HG02678 (cell line): Measurements from ENCODE around the gene PPM1K.

Experiments
- ATAC-seq: cut with Tn5 transposase; IDR thresholded peaks from one replicate; pipeline ENCODE4 v1.9.1; 2021; ENCODE audit warnings: mild to moderate bottlenecking, moderate library complexity; ENCODE audit not compliant: unreplicated experiment

Gene PPM1K

DNA sequence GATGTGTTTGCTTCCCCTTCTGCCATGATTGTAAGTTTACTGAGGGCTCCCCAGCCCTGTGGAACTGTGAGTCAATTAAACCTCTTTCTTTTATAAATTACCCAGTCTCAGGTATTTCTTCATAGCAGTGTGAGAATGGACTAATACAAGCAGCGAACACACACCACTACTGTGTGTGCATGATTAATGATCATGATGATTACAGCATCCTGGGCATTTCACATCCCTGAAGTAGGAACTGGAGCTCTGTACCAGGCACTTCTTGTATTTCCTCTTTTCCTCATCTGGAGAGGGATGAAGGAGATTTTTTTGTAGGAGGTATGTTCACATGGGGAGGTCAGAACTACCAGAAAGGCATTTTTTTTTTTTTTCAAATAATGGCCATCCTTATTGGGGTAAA lies 60.8 kb downstream of the PPM1K start:
- ATAC-seq, result no peak

DNA sequence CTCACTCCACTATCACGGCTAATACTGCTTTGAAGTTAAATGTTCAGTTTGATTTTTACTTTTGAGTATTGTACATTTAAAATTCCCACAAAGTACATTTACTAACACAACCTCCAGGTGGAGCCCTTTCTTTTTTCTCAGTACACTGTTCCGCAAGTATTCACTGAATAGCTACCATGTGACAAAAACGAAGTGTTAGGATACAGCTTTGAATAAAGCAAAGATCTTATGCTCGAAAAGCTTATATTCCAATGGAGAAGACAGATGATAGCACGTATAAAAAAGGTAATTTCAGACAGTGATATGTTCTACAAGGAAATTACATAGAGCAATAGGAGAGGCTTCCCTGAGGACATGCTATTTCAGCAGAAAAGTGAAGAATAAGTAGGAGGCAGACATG lies 65.3 kb downstream of the PPM1K start:
- ATAC-seq, result peak; percentile 76

DNA sequence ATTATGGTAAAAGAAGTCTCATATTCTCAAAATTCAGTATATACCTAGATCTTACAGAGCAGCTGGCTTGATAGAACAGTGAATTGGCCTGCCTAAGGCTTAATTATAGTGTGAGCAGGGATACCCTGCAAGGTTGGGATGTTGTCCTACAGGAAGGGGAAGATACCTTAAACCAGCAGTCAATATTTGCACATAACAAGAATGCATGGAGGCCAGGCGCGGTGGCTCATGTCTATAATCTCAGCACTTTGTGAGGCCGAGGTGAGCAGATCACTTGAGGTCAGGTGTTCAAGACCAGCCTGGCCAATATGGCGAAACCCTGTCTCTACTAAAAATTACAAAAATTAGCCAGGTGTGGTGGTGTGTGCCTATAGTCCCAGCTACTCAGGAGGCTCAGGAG lies 67.2 kb downstream of the PPM1K start:
- ATAC-seq, result no peak

DNA sequence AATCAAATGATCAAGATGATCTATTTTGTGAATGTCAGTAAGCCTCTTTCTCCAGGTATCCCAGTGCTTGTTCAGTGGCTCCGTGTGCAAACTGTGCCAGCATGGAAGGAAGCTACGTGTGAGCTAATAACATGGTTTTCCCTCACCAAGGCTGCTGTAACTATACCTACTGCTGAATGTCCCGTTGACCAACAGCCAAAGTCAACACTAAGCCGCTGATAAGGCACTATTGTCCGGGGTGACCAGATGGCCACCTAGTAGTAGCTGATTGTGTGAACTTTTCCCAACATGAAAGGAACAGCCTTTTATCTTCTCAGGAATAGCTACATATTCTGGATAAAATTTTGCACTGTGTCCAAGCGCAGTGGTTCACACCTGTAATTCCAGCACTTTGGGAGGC lies 68.0 kb downstream of the PPM1K start:
- no peak for ATAC-seq

DNA sequence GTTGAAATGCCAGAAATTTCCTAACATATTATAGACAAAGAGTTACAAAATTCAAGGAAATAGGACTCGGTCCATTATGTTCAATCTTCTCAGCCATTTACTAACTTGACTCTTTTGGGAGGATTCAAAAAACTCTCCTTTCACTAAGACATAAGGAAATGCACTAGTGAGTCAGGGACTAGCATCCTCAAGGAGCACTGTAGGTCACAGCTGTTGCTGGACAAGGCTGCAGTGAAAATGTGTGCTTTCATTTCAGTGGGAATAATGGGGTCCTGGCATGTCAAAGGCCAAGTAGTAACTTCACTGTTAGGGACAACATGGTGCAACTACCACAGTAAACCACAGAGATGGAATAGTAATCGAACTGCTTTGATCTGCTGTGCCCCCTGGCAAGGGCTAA lies 69.0 kb downstream of the PPM1K start:
- no peak for ATAC-seq

DNA sequence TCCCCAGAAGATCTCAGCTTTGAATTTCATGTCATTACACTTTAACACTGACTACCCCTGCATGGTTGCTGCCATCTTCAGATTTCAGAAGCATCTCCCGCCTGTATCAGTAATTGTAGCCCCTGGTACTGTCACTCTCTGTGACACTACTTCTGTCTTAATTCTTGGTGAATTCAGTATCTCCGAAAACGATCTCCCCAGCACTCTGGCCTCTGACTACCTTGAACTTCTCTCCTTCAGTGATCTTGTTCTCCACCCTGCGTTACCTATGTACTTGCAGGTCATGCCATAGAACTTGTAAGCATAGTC lies 72.2 kb downstream of the PPM1K start:
- peak; percentile 18 for ATAC-seq

DNA sequence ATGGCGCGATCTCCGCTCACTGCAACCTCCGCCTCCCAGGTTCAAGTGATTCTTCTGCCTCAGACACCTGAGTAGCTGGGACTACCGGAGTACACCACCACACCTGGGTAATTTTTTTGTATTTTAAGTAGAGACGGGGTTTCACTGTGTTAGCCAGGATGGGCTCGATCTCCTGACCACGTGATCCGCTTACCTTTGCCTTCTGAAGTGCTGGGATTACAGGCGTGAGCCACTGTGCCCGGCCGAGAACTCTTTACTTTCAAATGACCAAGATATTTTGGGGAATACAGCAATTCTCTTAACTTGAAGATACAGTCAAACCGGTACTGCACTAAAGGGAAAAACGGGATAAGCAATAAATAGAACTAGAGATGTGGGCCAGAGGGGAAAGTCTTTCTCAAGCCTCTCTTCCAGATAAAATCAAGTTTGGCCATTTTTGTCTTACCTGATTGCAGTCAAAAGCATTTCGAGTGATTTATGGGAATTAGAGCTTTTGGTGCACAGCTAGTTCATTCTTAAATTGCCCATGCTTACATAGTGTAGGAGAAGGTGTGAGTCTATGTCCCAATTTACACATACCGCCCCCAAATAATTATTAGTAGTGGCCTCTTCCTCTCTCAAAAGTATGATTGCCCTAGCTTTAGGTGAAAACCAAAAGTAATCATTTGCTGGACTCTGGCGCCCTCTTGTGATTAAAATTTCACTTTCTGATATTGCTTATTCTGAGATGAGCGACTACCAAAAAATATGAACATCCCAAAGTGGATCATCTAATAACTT lies 72.7 kb downstream of the PPM1K start:
- ATAC-seq, result peak; percentile 66

DNA sequence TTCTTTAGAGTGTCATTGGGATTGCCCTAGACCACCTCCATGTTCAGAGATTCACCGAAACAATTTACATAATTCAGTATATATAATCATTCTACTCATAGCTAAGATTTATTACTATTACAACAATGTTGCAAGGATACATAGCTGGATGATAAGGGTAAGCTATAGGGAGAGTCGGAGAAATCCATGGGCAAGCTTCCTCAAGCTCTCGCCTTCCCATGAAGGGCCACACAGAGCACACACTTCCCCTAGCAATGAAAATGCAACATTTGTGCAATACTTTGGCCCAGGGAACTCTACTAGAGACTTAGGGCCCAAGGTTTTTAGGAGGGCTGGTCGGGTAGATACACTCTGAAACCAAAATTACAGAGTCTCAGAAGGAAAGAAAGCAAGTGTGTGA lies 76.2 kb downstream of the PPM1K start:
- ATAC-seq, result no peak
